DMS153 (cell line): ENCODE data around the gene ATXN3L.

ENCODE experiments used
- DNase-seq: peaks from one replicate; lab custom pipeline; 2025; lab: John Stamatoyannopoulos, UW

ATXN3L gene

DNA sequence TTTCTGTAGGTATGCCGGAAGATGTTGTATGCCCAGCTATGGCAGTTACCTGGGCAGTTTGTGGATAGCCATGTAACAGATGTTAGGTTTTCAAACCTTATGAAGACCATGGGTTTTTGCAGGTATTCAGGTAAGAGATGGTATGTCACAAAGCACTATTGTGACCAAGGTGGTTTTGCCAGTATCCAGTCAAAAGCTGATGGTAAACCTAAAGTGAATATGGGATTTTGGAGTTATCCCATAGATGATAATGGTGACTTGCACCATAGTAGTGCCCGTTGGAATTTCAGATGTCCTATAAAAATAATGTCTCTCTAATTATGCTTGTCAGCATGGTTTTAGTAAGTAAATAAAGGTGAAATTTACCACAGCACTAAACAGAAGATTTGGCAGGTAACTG lies at the start of gene ATXN3L:
Gene ATXN3L (minus strand): TSS at position 101 of the 400 bp plus-strand sequence. CDS start 119 bp downstream, outside the sequence.
- DNase-seq = no peak

DNA sequence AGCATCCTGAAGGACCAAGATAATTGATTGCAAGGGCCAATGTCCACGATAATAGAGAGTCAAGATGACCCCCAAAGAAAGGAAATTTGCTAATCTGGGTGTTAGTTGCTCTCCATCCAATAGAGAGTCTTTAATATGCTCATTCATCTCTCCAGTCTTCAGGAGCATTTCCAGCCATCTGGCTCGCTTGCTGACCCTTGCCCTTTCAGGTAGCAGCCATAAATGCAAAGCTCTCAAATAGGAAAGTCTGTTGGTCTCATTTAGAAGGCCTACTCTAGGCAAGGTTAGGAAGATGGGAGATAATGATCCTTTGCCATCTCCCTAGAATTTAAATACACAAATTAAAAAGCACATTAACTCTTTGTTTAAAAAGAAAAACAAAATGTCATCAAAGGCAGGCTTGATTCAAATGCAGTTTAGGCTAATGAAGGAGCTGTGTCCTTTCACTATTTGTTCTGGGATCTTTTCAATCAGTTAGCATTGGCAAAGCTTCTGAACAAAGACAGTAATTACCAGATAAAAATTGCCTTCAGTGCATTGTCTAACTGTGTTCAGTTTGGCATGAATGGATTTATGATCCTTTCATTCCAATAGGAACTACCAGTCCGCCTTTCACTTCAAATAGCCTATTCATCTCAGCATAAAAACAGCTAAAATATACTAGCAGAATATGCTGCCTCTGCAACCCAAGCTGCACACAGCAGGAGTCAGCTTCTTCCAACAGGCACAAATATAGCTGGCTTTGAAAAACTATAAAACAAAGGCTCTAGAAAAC lies 49.6 kb upstream of the ATXN3L start:
- DNase-seq = peak; percentile 68

DNA sequence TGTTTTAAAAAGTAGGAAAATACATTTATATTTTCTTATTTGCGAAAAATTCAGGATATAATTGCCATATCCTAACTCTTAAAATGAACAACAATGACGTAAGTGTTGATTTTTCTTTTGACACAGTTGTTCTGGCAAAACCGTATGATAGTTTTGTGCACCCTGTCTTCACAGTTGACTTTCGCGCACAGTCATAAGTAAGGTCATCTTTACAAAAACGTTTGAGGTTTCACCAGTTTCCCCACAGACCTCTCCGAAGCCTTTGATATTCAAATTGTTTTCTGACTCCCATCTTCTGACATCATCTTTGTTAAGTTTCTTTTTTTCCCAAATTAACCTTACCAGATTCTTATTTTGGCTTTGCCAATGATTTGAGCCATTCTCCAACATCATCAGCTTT lies 48.1 kb upstream of the ATXN3L start:
- no peak for DNase-seq

DNA sequence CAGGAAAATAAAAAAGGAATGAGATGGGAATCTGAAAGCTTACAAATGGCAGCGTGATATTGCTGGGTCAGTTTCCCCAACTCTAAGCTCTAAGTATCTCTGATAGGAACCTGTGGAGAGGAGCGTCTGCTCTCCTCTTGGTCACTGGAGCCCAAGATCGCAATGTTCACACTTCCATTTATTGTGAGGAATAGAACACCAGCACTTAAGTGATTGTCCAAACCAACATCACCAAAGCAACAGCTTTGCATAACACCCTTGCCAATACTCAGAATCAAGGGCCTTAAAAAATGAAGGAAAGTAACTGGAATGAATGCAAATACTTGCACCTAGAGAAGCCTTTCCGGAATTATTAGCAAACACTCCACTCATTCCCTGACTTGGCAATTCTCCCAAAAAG lies 46.8 kb upstream of the ATXN3L start:
- DNase-seq = no peak

DNA sequence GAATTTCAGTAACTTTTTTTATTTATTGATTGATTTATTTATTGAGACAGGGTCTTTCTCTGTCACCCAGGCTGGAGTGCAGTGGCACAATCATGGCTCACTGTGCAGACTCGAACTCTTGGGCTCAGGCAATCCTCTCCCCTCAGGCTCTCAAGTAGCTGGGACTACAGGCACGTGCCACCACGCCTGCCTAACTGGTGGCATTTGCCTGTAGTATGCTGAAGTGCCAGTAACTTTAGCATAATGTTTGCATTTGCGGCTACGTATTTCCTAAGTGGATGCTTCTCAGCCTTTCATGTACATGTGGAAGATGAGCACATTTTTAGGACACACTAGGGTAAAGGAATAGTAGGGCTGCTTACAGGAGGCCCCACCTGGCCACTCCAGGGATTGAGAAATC lies 45.3 kb upstream of the ATXN3L start:
- DNase-seq = no peak

DNA sequence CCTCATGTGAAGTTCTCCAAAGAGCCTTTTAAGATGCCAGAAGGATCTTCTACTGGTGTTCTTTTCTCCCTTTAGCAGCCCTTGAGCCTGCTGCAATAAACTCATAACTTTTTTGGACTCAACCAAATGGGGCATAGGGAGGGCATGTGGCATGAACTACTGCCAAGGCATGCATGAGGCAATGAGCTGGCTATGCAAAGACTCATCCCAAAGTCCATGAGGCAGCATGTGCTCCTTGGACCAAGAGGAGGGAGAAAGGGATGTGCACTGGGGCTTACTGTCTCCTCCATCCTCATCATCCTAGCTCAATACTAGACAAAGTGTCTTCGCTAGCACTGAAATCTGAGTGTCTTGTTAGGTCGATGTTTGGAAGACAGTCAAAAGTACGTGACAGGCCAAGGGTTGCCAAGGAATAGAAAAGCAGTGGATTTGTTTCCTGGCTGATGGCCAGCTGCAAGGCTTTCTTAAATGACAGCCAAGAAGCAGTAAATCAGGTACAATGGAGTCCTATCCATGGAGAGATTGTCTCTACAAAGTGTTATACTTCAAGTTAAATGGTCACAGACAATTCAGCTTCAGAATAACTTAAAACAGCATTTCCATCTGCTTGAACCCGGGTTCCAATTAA lies 44.5 kb upstream of the ATXN3L start:
- no peak for DNase-seq

DNA sequence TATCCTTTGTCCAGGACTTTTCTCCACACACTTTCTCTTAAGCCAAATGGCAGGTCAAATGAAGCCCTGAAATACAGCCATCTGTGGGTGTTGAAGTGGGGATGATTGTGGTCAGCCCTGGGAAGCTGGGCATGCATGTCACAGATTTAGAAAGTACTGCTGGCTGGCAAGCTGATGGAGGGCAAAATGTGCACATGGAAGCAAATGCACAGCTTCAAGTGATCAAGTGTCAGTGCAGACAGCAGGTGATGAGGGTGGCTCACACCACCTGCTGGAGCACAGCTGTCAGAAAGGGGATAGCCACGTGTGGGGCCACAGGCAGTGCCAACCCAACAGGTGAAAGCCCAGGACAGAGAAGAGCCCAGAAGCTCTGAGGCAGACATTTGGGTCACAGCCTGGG lies 40.3 kb upstream of the ATXN3L start:
- DNase-seq = peak; percentile 38

DNA sequence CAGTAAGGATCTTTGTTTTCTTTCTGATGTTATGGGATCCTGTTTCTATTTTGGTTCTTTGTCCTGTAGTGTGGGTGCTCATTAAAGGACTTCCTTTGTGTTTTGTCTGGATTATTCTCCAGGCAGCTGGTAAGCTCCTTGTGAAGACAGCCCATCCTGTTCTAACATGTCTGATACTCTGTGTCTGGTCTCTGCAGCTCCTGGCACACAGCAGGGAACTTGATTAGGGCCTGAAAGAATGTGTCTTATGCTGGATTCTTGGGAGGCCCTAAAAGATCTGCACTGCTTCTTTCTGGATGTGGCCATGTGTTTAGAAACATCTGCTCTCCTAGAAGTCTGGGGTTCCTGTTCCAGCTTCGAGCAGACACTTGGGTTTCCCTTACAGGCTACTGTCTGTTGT lies 38.1 kb upstream of the ATXN3L start:
- peak; percentile 23 for DNase-seq

DNA sequence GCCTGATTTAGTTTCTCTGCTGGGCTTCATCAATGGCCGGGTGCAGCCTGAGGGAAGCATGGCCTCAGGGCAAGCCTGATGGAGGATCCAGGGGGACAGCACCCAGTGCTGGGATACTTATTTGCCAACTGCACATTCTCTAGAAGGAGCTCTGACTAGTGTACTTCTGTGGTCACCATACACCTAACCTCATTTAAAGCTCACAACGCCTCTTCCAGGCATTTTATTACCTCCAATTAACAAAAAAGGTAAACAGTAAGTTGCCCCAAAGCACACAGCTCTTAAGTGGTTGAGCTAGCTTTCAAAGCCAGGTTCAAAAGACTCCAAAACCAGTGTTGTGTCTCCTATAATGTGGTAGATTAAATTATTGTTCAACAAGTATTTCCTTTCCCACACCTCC lies 26.8 kb upstream of the ATXN3L start:
- peak; percentile 81 for DNase-seq

DNA sequence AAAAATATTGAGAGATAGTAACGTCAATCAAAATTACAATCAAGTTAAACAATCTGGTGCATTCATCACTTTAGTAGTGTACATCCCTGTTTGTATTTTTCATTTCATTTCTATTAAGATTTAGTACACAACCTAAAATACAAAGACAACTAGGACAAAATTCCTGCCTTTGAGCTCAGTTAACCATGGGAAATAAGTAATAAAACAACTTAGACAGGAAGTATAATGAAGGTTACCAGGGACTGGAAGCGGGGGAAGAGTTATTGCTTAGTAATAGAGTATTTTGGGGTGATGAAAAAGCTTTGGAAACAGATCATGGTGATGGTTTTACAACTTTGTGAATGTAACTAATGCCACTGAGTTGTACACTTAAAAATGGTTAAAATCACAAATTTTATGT lies 25.6 kb upstream of the ATXN3L start:
- no peak for DNase-seq

DNA sequence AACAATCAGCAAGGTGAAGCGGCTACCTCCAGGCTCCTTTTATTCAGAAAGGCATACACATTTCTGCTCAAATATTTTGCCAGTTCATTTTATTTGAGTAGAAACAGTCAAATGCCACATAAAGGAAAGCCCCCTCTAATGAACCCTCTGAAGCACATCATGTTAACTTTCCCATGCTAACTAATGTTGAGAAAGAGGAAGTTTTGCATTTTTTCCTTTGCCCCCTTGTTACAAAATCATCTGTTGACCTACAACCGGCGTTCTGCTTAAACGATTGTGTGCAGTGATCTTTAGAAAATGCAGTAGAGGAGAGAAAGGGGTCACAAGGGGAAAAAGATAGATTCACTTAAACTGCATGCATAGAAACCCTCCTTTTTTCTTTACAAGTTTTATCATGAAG lies 25.2 kb upstream of the ATXN3L start:
- no peak for DNase-seq

DNA sequence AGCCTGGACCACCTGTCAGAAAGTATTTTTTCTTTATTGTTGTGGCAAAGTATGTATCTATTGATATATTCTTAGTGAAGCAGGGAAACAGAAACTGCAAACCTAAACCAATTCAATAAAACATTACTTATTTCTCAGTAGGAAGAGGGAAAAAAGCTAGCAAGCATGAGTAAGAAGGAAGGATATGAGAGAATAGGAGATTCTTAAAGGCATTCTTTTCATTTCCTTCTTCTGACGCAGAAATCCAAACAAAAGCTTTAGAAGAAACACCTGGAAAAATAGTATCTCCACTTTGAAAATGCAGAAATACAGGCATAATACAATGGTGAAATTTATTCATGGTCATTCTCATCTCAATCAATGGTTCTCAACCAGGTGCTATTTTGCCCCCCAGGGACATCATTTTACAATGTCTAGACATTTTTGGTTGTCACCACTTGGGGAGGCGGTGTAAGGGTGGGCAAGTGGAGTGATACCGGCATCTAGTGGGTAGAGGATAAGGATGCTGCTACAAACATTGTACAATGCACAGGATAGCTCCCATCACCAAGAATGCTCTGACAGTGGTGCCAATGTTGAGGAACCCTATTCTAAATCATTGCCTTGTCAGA lies 21.7 kb upstream of the ATXN3L start:
- DNase-seq = no peak

DNA sequence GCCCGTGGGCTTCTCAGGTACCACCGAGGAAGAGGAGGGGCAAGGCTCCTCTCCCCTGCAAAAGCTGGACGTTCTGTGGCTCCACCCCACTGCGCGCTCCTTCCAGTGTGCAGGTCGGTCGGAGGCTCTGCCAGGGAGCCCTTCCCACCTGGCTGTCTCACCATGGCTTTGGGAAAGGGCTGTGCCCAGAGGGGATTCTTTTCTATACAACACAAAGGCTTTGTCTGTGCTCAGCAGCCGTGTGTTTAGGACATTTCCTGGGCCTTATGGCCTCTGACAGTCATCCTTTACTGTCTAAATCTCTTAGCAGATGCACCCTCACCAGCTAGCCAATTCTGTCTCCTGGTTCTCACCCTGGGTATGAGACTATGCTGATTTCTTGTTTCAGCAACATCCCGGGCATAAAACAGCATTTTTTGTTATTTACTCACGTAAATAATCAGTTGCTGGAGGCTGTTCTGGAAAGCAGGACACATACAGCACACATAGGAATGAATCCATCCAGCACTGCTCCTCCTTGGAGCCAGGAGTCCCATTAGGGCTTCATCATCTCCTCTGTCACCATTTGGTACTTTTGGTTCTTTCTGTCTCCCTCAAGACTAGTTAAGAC lies 20.4 kb upstream of the ATXN3L start:
- no peak for DNase-seq

DNA sequence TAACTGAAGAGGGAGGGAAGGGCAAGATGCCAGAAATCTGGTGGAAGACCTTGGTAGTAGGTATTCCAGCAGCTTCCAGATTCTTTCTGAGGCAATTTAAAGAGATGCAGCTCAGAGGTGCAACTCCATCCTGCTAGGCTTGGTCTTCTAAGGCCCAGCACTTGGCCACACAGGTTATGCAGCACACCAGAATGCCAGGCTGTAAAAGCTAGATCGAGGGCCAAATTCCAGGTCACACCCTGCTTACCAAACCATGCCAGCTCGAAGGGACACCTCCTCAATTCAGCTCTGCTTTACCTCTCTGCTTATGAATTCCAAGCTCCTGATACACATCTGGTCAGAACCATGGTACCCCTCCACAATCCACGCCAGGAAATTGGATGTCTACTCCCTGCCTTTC lies 19.8 kb upstream of the ATXN3L start:
- no peak for DNase-seq

DNA sequence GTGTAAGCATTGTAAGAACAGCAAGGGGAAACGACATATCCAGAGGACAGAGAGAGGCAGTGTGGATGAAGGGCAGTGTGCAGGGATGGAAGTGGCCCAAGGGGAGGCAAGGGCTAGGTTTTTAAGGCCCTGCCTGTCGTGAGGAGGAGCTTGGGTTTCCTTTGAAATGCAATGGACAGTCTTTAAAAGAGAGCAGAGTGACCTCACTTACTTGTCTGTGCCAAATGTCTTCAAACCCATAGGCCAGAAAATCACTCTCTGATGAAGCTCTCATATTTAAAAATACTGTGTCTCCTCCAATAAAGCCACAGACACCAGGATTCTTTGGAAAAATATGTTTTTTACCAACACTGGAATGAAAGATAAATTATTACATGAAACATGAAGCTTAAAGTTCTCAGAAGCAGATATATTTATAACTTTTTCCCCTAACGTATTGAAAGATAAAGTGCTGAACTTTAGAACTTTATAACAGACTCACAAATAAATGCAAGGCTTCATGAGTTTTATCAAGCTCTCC lies 19.2 kb upstream of the ATXN3L start:
- DNase-seq = no peak

DNA sequence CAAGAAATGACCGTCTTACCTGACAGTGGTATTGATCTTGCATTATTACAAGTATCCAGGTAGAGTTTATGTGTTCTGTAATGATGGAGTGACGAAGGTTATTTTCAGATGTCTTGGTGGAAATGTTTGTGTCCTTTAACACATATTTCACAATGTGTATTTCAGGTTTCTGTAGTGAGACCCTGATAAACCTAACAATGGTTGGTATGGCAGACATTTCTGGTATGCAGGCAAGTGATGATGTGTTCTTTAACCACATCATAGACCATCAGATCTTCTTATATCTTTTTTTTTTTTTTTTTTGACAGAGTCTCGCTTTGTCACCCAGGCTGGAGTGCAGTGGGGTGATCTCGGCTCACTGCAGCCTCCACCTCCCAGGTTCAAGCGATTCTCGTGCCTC lies 14.6 kb upstream of the ATXN3L start:
- DNase-seq = no peak

DNA sequence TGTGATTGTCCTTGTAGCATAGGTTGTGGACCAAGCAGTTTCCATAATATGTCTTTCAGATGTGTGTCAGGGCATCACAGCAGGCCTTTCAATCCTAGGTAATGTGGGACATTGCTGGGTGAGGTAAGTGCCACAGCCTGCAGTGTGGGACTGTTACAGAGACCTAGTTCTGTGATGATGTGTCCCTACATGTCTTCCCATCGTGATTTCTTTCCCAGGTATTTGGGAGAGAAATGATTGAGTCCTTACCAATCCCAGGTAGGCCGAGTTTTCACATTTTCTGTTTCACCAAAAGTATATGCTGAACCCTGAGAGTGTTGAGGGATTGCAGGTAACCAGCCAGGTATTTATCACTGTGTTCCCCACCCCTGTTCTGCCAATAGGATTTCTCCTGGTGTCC lies 10.6 kb upstream of the ATXN3L start:
- no peak for DNase-seq

DNA sequence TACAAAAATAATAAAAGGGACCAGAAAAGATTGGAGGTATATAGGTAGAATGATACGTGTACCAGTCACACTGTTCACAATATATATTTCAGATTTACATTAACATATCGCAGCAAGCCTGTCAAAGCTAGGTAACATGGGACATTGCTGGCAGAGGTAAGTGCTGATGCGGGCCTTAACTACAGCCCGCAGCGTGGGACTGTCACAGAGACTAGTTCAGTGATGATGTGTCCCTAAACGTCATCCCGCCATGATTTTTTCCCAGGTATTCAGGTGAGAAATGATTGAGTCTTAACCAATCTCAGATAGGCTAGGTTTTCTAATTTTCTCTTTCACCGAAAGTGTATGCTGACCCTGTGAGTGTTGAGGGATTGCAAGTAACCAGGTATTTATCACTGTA lies 7.8 kb upstream of the ATXN3L start:
- no peak for DNase-seq

DNA sequence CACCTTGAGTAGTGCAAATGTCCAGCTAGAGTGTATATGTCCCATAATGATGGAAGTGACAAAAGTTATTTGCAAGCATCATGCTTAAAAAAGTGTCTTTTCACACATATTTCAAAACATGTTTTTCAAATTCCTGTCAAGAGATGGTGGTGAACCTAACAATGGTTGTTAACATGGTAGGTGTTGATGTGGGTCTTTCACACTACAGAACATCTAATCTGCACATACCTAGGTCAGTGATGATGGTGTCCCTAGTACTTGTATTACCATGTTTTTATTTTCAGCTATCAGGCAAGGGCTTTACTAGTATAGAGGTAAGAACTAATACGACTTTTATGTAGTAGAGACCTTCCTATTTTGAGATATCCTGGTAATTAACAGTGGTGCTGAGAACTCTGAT lies 3.4 kb upstream of the ATXN3L start:
- no peak for DNase-seq

DNA sequence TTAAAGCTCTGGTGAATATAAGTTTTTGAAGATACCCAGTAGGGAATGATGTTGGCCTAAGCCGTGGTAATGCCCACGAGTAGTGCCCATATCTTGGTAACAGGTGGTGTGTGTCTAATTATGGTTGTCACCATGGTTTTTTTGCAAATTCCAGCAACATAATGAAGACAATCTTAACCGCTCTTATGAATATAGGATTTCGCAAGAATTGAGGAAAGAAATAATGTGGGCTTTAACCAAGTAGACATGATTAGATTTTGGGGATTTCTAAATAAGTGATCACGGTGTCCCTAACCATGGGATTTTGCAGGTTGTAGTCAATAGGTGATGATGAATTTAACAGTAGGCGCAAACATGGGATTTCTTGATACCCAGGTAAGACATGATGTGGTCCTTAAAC lies 2.5 kb downstream of the ATXN3L start:
- no peak for DNase-seq

DNA sequence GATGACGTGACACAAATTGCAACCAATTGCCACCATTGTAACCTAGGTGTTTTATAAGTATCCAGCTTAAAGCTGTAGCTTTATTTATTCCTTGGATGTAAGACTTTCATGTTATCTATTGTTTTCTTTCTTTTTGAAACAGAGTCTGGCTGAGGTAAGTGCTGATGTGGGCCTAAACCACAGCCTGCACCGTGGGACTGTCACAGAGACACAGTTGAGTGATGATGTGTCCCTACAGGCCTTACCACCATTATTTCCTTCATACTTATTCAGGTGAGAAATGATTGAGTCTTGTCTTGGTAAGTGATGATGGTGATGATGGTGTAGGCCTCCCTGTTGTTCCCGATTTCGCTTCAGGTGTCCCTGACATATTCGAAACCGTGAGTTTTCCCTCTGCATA lies 8.3 kb downstream of the ATXN3L start:
- DNase-seq = no peak

DNA sequence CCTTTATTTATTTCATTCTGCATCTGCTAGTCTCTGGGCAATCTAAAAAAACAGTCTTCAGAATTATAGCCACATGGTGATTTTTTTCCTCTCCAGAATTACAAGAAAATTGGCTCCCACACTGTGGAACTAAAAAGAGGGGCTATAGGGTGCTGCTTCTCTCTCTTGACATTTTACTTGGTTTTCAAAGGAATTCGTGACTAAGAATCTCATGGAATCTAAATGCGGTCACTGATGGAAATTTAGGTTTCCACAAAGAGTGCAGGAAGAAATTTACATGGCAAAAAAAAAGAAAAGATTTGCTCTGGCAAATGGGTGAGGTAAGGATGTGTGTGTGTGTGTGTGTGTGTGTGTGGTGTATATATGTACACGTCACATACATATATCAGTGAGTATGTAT lies 10.2 kb downstream of the ATXN3L start:
- no peak for DNase-seq

DNA sequence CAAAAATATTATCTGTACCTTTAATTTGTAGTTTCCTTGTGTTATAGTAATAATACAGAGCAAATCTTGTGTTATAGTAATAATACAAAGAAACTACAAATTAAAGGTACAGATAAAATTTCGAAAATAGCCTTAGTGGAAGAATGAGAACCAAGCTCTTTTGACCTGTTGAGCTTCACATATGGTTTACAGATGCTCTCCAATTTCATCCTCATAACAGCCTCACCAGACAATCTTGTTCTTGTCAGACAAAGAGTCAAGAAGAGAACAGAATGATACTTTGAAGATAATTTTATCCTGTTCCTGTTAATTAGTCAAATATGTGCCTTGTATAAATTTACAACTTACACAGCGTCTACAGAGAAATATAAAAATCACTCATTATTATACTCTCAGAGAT lies 12.8 kb downstream of the ATXN3L start:
- DNase-seq = no peak
